ENCODE measurements around the gene GPR160. TPM values are rescaled to one million over a fixed set of nuclear protein-coding genes. Genes with fewer than 3 reads are reported as not detected.

GPR160 gene
- total RNA-seq, 1 donor from 2014 or later: 12.5 TPM

DNA sequence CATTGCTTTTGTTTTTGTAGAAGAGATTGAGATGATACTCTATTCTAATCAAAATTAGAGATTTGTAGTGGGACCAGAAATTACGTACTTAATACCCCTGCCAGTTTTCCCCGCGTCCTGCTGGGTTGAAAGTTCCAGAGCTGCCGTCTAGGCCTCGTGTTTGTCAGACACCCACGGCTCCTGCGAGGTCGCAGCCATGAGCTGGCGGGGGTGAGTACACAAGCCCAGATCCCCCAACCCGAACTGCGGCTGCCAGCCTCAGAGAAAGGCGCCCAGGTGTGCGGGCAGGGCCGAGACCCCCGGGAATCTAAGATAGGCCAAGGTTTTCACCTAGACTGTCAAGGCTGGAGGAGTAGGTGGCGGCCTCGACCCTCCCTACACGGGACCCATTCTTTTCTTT is 26.3 kb downstream of the GPR160 start:
- no peak for DNase-seq (ENCODE audit: low spot score)

DNA sequence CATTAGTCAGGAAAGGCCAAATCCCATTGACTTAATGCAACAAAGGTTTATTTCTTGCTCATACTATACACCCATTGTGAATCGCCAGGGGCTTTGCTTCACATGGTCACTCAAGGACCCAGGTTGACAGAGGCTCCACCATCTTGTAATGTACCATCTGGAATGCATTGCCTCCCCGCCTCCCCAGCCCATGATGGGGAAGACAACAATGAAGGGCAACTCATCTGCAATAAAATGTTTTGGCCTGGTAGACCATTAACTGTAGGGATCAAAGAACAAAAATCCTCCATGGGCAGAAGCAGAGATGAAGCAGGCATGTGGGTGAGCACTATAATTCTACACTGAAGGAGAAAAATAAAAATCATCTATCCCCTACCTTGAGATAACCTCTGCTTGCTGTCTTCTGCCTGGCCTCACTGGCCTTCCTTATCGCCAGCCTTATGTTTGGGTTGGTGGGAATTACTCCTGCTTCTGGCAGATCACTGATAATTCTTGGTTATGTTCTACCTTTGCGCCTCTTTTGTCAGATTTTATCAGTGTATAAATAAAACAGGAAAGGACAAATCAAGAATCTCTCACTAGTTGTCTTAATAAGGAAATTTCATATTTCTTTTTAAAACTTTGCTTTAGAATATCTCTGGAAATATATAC is 37.8 kb downstream of the GPR160 start:
- DNase-seq (ENCODE audit: low spot score): no peak

DNA sequence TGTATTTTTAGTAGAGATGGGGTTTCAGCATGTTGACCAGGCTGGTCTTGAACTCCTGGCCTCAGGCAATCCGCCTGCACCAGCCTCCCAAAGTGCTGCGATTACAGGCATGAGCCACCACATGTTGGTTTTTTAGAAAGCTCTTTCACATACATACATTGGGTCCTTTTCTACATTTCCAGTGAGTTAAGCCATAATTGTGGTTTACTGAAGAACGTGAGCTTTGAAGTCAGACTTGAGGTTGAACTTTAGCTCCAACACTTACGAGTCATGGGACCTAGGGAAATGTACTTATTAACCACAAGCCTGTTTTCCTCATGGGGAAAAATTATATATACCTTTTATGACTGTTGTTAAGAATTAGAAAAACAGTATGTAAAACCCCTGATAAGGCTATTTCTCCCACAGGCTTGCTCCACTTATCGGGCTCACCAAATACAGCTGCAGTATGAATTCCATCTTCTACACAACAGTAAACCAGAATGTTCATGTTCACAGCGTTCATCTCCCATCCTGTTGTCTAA is 39.0 kb downstream of the GPR160 start:
- DNase-seq (ENCODE audit: low spot score): no peak

DNA sequence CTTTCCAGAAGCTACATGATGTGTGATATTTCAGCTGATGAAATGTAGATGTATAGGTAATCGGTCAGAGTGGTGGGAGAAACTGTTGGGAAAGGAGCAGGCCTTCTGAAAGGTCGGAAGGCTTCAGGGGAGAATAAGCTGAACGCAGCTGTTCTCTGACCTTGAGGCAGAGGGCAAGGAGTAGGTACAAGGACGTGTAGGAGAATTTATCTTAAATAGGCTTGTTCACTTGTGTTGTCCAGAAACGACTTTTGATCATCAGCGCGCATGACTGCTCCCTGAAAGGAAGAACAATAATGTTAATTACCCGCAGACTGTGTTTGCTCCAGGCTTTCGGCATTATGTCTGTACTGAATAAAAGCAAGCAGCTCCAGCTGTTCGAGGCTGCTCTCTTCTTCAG is 39.6 kb downstream of the GPR160 start:
- no peak for DNase-seq (ENCODE audit: low spot score)

DNA sequence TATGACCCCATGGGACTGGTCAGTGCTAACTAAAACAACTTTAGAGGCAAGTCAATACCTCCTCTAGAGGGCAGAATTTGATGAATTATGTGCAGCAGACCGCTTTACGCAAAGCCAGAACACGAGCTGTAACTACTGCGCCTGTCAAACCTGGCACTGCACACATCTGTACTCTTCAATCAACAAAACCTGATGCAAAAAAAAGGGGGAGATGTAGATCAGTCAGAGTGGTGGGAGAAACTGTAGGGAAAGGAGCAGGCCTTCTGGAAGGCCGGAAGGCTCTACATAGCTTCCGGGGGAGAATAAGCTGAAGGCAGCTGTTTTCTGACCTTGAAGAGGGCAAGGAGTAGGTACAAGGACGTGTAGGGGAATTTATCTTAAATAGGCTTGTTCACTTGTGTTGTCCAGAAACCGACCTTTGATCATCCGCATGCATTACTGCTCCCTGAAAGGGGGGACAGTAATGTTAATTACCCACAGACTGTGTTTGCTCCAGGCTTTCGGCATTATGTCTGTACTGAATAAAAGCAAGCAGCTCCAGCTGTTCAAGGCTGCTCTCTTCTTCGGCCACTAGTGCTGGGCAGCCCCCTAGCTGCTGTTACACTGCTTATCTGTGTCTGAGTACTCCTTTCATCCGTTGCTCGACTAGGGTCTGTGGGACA is 41.0 kb downstream of the GPR160 start:
- DNase-seq (ENCODE audit: low spot score): no peak

DNA sequence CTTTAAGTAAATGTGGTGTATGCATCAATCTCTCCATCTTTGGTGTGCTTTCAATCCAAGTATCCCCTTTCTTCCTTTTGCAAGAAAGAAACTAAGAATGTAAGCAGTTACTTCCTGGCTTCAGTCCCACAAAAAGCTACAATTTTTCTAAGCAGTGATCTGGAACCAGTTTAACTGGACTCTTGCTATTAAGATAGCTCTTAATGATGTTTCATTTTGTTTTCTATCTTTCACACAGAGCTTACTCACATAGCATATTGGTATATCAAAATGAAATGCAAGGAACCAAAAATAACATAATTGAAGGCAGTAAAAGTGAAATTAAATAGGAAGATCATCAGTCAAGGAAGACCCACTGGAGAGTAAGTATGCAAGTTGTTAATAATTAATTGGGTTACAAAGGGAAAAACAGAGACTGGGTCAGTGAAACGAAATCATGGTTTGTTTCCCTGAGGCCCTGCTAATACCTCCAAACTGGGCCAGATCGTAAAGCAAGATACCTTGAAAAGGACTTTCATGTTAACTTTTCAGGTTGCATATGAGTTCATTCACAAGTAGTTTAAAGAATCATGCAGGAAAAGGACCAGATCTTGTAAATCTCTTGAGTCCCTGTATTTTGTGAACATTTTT is 41.9 kb downstream of the GPR160 start:
- peak; percentile 5 for DNase-seq (ENCODE audit: low spot score)

DNA sequence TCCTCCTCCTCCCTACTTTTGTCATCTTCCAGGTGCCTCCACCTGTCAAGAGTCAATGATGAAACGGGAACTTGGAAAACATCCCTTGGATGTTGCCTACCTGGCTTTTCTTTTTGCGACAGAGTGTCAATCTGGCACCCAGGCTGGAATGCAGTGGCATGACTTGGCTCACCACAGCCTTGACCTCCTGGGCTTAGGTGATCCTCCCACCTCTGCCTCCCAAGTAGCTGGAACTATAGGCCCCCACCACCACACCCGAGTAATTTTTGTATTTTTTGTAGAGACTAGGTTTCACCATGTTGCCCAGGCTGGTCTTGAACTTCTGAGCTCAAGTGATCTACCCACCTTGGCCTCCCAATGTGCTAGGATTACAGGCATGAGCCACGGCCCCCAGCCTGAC is 42.8 kb downstream of the GPR160 start:
- DNase-seq (ENCODE audit: low spot score): no peak

DNA sequence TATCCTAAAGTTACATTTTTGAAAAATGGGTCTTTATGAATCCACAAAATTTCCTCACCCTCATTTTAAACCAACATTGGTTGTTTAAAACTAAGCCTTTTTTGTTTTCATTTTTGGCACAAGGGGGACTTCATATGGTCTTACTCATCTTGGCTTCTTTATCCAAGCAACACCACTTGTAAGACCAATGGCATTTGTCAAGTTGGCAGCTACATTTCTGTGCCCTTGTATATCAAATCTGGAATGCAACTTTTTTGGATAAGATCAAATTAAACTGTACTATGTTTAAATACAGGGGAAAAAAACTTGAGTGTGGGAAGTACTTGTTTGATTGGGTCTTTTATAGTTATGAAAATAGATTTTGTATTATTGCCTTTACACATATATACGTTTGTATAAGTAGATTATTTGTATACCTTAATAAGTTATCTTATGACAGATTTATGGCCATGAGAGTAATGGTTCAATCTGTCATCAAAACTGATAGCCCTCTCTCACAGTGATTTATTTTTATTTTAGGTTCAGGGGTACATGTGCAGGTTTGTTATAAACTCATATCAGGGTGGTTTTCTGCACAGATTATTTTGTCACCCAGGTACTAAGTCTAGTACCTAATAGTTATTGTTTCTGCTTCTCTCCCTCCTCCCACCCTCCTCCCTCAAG is 43.4 kb downstream of the GPR160 start:
- DNase-seq (ENCODE audit: low spot score): no peak

DNA sequence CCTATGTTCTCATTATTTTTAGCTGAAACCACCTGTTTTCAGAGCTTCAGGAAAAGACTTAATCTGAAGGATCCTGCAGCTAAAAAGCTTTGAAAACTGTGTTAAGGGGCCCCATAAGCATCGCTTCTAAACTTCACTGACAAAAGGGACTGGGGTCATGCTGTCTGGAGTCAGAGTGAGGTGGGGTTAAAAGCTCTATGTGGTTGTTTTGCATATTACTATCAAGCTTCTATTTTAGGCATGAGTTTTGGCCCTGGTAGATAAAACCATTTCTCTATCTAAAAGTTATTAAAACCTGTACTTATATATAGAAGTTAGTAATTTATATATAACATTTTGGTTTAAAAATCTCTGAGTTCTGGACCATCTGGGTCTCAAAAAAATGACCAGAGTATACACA is 45.5 kb downstream of the GPR160 start:
- DNase-seq (ENCODE audit: low spot score): no peak

DNA sequence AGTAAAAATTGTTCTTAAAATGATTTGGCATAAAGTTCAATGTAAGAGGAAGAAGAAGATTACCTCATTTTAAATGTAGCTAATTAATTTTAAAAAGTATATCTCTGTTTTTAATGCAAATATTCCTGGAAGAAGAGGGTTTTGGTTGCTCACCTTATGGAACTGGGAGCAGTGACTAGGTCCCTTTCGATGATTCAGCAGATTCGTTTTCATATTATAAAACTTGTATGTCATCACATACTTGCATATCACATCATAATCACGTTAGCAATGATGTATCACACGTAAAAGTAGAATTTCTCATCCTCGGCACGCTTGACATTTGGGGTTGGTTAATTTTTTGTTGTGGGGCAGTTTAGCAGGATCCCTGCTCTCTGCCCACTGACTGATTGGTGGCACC is 47.6 kb downstream of the GPR160 start:
- DNase-seq (ENCODE audit: low spot score): no peak

DNA sequence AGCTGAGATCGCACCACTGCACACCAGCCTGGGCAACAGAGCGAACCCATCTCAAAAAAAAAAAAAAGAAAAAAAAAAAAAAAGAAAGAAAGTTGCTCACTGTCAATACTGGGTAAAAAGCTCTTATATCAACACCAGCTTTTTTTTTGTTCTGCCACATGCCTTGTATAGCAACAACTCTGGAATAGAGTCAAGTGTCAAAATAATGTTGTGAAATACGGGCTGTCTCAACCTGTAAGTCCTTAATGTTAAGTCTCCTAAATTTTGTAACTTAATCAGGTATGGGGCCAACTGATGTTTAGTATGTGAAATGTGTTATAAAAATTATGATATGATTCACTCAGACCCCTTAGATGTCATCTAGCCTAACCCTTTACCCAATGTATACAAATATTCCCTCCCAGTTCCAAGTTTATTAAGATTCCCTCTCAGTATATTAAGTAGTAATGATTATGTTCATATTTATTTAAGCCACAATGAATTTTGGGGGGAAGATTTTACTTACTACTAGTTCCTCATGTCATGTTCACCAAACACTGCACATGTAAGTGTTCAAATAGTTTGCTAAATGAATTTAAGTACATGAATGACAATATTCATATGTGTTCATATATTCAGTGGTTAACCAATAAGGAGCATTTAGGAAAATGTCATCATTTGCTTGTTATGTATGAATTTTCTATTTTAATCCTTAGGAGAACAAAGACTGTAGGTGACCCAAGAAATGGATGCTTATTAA is 52.2 kb downstream of the GPR160 start:
- DNase-seq (ENCODE audit: low spot score): no peak

DNA sequence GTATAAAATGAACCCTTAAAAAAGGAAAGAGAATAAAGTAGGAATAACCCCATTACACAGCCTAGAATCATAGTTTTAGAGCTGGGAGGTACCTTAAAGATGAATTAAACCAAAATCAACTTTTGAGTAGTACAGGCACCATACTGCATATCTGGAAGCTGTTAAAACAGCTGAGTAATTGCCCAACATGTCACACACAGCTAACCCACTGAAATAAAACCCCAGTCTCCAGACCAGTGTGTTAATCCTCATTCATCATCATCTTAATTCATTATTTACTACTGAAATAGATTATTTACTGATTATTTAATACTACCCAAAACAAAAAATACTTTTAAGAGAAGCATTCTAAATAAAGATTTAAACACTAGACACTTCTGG is 52.8 kb downstream of the GPR160 start:
- no peak for DNase-seq (ENCODE audit: low spot score)

DNA sequence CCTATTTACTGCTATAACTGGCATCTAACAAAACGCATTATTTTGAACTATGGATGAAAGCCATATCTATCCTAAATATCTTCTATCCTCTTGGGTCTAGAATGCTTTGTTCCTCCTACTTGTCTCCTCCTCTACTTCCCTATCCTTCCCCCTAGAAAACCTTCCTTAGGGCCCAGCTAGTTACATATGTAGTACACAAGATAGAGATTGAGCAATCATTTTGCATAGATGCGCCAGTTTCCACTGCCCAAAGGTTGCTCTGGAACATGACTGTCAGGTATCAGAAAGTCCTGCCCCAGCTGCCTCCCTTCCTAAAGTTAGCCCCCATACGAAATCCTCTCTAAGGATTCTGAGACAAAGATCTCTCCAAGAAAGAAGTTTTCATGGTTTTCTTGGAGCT is 55.1 kb downstream of the GPR160 start:
- no peak for DNase-seq (ENCODE audit: low spot score)

DNA sequence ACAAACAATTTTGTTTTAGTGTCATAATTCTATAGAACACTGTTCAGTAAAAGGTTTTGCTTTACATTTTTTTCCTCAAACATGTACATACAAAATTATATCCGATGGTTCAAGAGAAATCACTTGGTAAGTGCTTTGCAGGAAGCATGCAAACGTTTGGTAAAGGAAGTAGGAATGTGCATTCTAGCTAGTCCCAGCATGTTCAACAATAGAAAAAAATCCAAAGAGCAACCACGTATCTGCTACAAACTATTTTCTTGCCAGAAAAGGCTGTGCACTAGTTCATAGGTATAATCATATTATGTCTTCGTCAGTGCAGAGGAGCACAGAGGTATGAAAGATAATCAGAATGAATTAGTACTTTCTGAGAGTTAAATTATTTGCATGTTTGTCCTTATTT is 58.0 kb downstream of the GPR160 start:
- peak; percentile 6 for DNase-seq (ENCODE audit: low spot score)

DNA sequence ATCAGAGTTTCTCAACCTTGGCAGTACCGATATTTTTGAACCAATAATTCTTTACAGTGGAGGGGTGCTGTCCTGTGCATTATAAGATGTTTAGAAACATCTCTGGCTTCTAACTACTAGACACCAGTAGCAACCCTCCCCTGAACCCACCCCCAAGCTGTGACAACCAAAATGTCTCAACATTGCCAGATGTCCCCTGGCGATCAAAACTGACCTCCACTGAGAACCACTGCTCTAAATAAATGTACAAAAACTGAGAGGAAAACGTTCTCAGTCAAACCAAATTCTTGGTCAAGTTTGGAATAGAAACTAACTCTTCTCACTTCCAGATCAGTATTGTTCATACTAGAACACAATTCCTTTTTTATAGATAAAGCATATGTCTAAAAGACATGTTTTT is 58.5 kb downstream of the GPR160 start:
- DNase-seq (ENCODE audit: low spot score): no peak

DNA sequence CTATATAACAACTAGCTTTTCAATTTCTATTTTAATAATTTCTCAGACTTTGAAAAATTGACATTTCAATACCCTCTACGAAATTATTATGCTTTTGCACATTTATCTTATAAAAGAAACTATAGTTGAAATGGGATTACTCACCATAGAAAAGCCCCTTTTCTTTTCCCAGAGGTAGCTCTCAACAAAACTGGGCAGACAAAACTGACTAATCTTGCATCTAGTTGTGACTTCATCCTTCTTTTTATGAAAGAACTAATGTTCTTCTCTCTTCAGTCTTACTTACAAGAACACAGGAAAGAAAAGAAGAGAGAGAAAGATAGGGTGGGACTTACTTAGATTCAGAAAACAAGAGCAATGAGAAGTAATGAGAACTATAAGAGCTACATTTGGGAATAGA is 61.0 kb downstream of the GPR160 start:
- no peak for DNase-seq (ENCODE audit: low spot score)

DNA sequence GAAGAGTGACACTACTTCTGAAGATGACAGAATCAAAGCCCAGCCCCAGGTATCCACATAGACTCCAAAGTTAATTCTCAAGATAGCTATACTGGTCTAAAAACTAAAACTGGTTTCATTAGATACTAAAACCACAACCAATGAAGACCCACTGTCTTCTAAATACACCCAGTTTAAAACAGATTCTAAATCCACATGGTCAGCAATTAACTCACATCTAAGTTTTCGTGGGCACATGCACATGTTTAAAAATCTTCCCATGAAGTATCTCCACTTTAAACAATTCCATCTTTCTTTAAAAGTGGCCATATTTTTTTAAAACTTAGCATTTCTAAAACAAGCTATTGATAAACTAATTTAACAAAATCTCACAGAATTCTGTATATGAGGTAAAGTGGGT is 63.1 kb downstream of the GPR160 start:
- no peak for DNase-seq (ENCODE audit: low spot score)

DNA sequence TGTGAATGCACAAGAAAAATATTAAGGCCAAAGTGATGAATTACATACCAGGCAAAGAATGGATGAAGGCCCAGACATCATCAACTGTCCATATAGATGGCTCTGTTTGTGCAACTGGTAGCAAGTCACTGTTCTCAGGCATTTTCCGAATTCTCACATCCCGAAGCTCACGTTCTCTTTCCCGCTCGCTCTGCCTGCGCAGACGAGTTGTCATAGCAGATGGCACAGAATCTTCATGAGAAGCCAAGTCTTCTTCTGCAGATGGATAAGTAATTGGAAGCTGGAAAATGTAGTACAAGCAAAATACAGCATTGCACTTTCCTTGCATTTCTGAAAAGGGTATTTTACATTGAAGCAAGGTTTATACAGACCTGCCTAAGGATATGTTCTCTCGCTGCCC is 64.6 kb downstream of the GPR160 start:
- no peak for DNase-seq (ENCODE audit: low spot score)

DNA sequence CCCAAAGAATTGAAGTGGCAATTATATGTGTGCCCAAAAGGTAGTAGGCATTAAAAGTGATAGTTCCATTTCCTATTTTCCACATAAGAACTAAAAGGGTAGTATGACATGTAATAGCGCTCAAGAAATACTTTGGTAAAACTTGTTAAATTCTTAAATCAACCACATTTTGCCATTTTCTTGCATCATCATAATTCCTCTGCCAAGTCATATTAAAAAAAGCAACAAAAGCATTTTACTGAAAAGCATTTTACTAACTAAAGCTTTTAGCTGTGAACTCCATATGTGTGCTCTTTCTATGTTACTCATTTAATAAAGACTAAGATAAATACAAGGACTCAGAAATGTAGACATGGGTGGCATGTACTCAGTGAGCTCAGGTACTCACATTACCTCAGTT is 70.1 kb downstream of the GPR160 start:
- DNase-seq (ENCODE audit: low spot score): no peak

DNA sequence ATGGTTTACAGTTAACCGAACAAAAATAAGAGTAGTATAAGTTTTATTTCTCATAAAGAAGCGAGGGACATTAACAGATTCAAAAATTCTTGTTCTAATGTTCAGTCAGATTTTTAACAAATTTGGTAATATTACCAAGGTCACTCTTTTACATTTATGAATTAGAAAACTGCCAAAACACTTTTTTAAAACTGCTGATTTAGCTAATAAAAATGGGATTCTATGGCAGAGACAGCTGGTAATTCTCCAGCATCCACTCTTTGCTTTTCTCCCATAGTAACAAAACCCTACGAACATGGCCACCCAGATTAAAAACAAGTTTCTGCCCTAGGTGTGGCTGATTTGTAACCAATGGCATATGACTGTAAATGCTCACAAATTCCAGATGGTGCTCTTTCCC is 71.2 kb downstream of the GPR160 start:
- DNase-seq (ENCODE audit: low spot score): no peak

DNA sequence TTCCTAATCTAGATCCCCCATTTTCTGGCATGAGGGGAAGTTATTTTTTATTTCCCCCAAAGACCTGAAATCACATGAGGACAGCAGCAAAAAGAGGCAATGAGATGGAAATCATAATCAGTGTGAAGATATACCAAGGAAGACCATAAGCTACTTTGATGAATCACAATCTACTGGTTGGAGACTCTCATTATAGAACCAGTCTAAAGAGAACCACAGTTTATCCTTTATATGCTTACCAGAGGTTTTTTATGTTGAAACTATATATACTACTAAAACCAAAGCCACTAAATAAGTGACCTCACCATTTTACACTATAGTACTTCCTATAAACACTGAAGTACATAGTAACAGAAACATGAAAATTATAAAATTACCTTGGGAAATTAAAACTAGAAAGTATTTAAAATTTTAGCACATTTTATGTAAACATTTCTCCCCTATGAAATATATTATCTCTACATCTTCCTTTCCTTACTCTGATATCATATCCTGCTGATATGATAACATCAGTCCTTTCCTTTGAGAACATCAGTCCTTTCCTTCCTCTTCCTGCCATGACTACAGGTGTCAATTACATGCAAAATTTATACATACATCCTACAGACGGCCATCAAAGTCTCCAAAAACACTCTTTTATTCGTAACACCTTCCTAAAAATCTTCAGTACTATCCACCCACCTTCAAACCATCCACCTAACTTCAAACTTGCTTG is 71.9 kb downstream of the GPR160 start:
- DNase-seq (ENCODE audit: low spot score): no peak

All from umbilical cord (tissue), 2 donors.